Loucy (cell line): Measurements from ENCODE around the gene TAPBP.

Experiments used
- CTCF ChIP-seq: fragments of 200-600 bp; sonication (generic); conservative IDR thresholded peaks from 2 replicates; pipeline ENCODE4 v1.5.1; 2014; ENCODE audit warnings: mild to moderate bottlenecking, antibody characterized with exemption, low read length
- EZH2phosphoT487 ChIP-seq: fragments of 200-600 bp; IDR thresholded peaks from 2 replicates; pipeline ENCODE4 v1.6.1; 2018; ENCODE audit warnings: antibody characterized with exemption, mild to moderate bottlenecking, moderate library complexity, borderline replicate concordance

DNA sequence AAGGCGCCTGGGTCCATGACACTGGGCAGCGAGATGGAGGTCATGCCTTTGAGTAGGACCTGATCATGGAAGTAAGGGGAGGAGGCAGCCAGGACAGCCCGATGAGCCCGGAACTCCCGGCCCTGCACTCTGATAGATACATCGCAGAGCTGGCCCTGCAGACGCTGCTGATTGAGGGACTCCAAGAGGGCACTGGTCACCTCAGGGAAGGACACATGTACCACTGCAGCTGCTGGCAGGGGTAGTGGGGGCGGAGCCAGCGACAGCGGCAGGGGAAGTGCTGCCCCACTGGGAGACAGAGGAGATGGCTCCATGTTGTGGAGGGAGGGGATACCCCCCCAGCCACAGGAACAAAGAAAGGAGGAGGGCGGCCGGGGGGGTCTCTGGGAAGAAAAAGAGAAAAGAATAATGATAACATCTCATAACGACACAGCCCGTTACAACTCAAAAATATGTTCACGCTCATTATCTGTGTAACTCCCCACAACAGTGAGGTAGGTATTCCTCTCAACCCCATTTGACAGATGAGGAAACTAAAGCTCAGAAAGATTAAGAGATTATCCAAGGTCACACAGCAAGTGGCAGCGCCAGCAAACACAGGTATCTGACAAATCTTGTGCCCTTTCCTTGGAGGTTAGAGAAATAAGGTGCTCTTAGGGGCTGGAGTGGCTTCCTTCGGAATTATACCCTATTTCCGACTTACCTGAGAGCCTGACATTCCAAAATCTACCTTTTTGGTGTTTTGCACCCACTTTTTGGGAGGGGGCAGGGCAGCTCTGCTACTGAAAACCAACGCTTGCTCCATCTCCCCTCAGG is 2.9 kb upstream of the TAPBP start:
- TF ChIP-seq CTCF: no peak
- TF ChIP-seq EZH2phosphoT487: no peak
